GM10266 (cell line): ENCODE results near the gene PSMD10.

Experiments used
- DNase-seq: peaks from one replicate; pipeline ENCODE4 v3.0.0; 2012; ENCODE audit errors: extremely low spot score
- CTCF ChIP-seq: IDR thresholded peaks from 2 replicates; pipeline ENCODE4 v1.5.1; 2012; ENCODE audit warnings: mild to moderate bottlenecking, low read depth; ENCODE audit not compliant: control insufficient read depth, insufficient read depth; ENCODE audit errors: missing control alignments

Gene PSMD10

GRCh38 chrX:108127152-108127551 is 35.8 kb upstream of the PSMD10 start:
- no peak for TF ChIP-seq CTCF
- no peak for DNase-seq

GRCh38 chrX:108126661-108127060 is 35.3 kb upstream of the PSMD10 start:
- DNase-seq, result no peak
- no peak for TF ChIP-seq CTCF

- no peak for DNase-seq
- no peak for TF ChIP-seq CTCF
Observed at GRCh38 chrX:108123591-108124366, 32.4 kb upstream of the PSMD10 start.

GRCh38 chrX:108122748-108123147 is 31.4 kb upstream of the PSMD10 start:
- no peak for DNase-seq
- no peak for TF ChIP-seq CTCF

- no peak for DNase-seq
- TF ChIP-seq CTCF, result no peak
Observed at GRCh38 chrX:108121291-108121690, 29.9 kb upstream of the PSMD10 start.

- DNase-seq, result no peak
- TF ChIP-seq CTCF, result no peak
Observed at GRCh38 chrX:108117988-108118387, 26.6 kb upstream of the PSMD10 start.

- no peak for TF ChIP-seq CTCF
- no peak for DNase-seq
Observed at GRCh38 chrX:108114541-108114940, 23.2 kb upstream of the PSMD10 start.
